B cell (primary cell): ENCODE results near the gene DOCK1. TPM values are rescaled to one million over a fixed set of nuclear protein-coding genes. Genes with fewer than 3 reads are reported as not detected.

Source experiments
- ATAC-seq: fragments of 200-7000 bp; cut with Tn5 transposase; one replicate; pipeline ENCODE4 v1.10.0; 2021; ENCODE audit warnings: low read depth, mild to moderate bottlenecking, moderate number of reproducible peaks, moderate library complexity
- CTCF ChIA-PET: fragments of 350-600 bp; sonication (Branson Sonifier 250); formaldehyde crosslinking; loops from one replicate; lab custom pipeline; 2021; ENCODE audit warnings: antibody characterized with exemption, inconsistent platforms; lab: Charles Lee
- POLR2A ChIA-PET: fragments of 350-600 bp; sonication (Branson Sonifier 250); formaldehyde crosslinking; loops from one replicate; lab custom pipeline; 2021; ENCODE audit warnings: antibody characterized with exemption; lab: Charles Lee
- DNase-seq: peaks from one replicate; pipeline ENCODE4 v3.0.0; 2013
- H2AFZ ChIP-seq: 2 replicates; pipeline ENCODE4 v1.6.1; 2012; ENCODE audit warnings: mild to moderate bottlenecking, low read depth, low read length; ENCODE audit not compliant: insufficient read depth, poor library complexity, severe bottlenecking
- H3K27ac ChIP-seq, 2 donors: 1 replicate in 1 of 2; 2 replicates in 1 of 2; pipeline ENCODE4 v1.5.1; 2012 to 2013; ENCODE audit warnings: low read length in 2 of 2, mild to moderate bottlenecking in 2 of 2, moderate library complexity in 1 of 2
- H3K27me3 ChIP-seq, 4 experiments: fragments of 200-600 bp in 1 of 4; sonication (generic) in 1 of 4; replicated peaks in 1 of 4; 1 replicate in 2 of 4; 2 replicates in 2 of 4; pipeline versions ENCODE4 v1.6.1 to v1.7.0; 2013 to 2016; ENCODE audit warnings: low read length in 3 of 4, mild to moderate bottlenecking in 2 of 4, mixed read lengths in 1 of 4, moderate library complexity in 1 of 4; ENCODE audit not compliant: insufficient read depth in 4 of 4, control insufficient read depth in 3 of 4; ENCODE audit errors: control extremely low read depth in 1 of 4
- H3K36me3 ChIP-seq, 2 experiments: replicated peaks in 1 of 2; 1 replicate in 1 of 2; 2 replicates in 1 of 2; pipeline versions ENCODE4 v1.6.1 to v1.7.1; 2013; ENCODE audit warnings: low read length in 1 of 2; ENCODE audit not compliant: insufficient read depth in 2 of 2, control insufficient read depth in 1 of 2; ENCODE audit errors: control extremely low read depth in 1 of 2, extremely low read depth in 1 of 2
- H3K4me1 ChIP-seq, 2 donors: fragments of 200-600 bp in 1 of 2; sonication (generic) in 1 of 2; 1 replicate in 1 of 2; 2 replicates in 1 of 2; pipeline versions ENCODE4 v1.5.1 to v1.6.1; 2013 to 2017; ENCODE audit warnings: low read length in 2 of 2; ENCODE audit not compliant: control insufficient read depth in 2 of 2, insufficient read depth in 2 of 2
- H3K4me2 ChIP-seq: replicated peaks from 2 replicates; pipeline ENCODE3; 2012; ENCODE audit warnings: mild to moderate bottlenecking, low read depth, low read length; ENCODE audit not compliant: poor library complexity, severe bottlenecking
- H3K4me3 ChIP-seq, 5 experiments: fragments of 200-600 bp in 1 of 5; sonication (generic) in 1 of 5; 1 replicate in 3 of 5; 2 replicates in 2 of 5; pipeline versions ENCODE4 v1.5.1 to v1.7.0; 2011 to 2016; ENCODE audit warnings: low read length in 4 of 5, mild to moderate bottlenecking in 4 of 5, low read depth in 2 of 5, control low read depth in 1 of 5, moderate library complexity in 1 of 5; ENCODE audit not compliant: insufficient read depth in 1 of 5; ENCODE audit errors: control extremely low read depth in 1 of 5, extremely low read depth in 1 of 5
- H3K79me2 ChIP-seq: fragments of 200-600 bp; sonication (generic); one replicate; pipeline ENCODE4 v1.6.0; 2016; ENCODE audit warnings: low read length; ENCODE audit not compliant: control insufficient read depth, insufficient read depth
- H3K9ac ChIP-seq: fragments of 200-600 bp; sonication (generic); 2 replicates; pipeline ENCODE4 v1.6.1; 2017; ENCODE audit warnings: mild to moderate bottlenecking, low read length, moderate library complexity
- H3K9me3 ChIP-seq, 3 donors: one replicate each; pipeline versions ENCODE4 v1.6.1 to v1.7.1; 2013; ENCODE audit warnings: low read length in 2 of 3; ENCODE audit not compliant: control insufficient read depth in 2 of 3, insufficient read depth in 1 of 3; ENCODE audit errors: control extremely low read depth in 1 of 3
- H4K20me1 ChIP-seq: 2 replicates; pipeline ENCODE4 v1.6.0; 2012; ENCODE audit warnings: mild to moderate bottlenecking, low read length; ENCODE audit not compliant: insufficient read depth, control insufficient read depth, poor library complexity, severe bottlenecking
- H3K27ac Mint-ChIP-seq: one replicate; pipeline ENCODE4 v1.8.0; 2021; ENCODE audit warnings: mixed read lengths
- H3K27me3 Mint-ChIP-seq: one replicate; pipeline ENCODE4 v1.8.0; 2021; ENCODE audit warnings: mixed read lengths
- H3K4me1 Mint-ChIP-seq: one replicate; pipeline ENCODE4 v1.8.0; 2021; ENCODE audit warnings: mixed read lengths
- H3K4me3 Mint-ChIP-seq: one replicate; pipeline ENCODE4 v1.8.0; 2021; ENCODE audit warnings: mixed read lengths
- H3K9me3 Mint-ChIP-seq: one replicate; pipeline ENCODE4 v1.8.0; 2022; ENCODE audit warnings: mixed read lengths; ENCODE audit not compliant: insufficient read depth
- EZH2 ChIP-seq: IDR thresholded peaks from 2 replicates; pipeline ENCODE4 v1.6.1; 2012; ENCODE audit warnings: borderline replicate concordance, low read depth, mild to moderate bottlenecking, moderate library complexity, low read length; ENCODE audit not compliant: insufficient read depth, poor library complexity, severe bottlenecking
- WGBS: methylation state at CpG from one replicate; pipeline ENCODE4 v1.1.5; 2013; ENCODE audit warnings: missing lambda C conversion rate; ENCODE audit not compliant: insufficient coverage; 5-methylcytosine and 5-hydroxymethylcytosine counted together
- intact Hi-C: fragments of 100-400 bp; cut with micrococcal nuclease; formaldehyde crosslinking; loops from one replicate; pipeline ENCODE4 v1.10.0; 2022
- polyA plus RNA-seq: library from polyadenylated mRNA; depleted of rRNA; stranded (reverse); fragments of >200 nt; gene quantifications from 2 replicates; pipeline ENCODE4 v1.2.3, GENCODE V29; 2012
- total RNA-seq, 2 donors: library from RNA; stranded (reverse); fragments of 120-200 nt in 1 of 2; gene quantifications; 1 replicate in 1 of 2; 2 replicates in 1 of 2; pipeline versions ENCODE4 v1.2.3 to v1.2.4, GENCODE V29; 2013 to 2022
- TF ChIP-seq, protein P1 (sequence below): fragments of 200-600 bp; IDR thresholded peaks from one replicate; pipeline ENCODE4 v1.8.0; 2022; ENCODE audit warnings: antibody characterized with exemption, mild to moderate bottlenecking

Gene DOCK1
- total and polyA plus RNA-seq, 2 donors (not counting 1 experiment from before 2014, with no cell fraction given) = not detected

DNA sequence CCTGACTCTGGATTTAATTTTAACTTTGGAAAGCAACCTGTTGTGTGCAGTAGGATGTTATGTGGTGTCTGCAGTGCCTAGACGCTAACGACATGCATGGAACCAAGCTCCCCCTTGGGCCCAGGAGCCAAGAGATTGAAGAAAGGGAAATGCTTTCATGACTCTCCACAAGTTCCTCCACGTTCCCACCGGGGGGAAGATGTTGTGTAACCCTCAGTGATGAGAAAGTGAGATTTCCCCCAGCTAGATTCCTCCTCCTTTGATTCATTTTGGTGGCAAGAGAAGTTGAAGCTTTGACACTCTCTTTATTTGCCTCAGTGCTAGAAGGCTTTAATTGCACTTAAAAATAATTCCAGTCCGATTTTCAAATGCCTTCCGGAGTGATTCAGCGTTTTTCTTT, 449.0 kb downstream of the DOCK1 start:
- Histone ChIP-seq H3K9me3 (peaks cover 0 to 4% (median 0%) of the 10 kb centered on the region in 3 donors), H3K79me2 (no peaks in the 10 kb centered on the region), H3K4me1 (no peaks in the 10 kb centered on the region), H3K9ac (no peak overlapping the region), H3K36me3 (no peaks in the 10 kb centered on the region), H2AFZ (no peak overlapping the region), H3K27ac (no peak overlapping the region), H3K27me3 (no peaks in the 10 kb centered on the region), H3K4me2 (no peak overlapping the region), H3K4me3 (no peak overlapping the region), H4K20me1 (no peaks in the 10 kb centered on the region)
- H3K4me1 Mint-ChIP-seq = no peaks in the 10 kb centered on the region
- POLR2A ChIA-PET = no interaction called here
- TF ChIP-seq EZH2 = no peak
- TF ChIP-seq, protein P1, sequence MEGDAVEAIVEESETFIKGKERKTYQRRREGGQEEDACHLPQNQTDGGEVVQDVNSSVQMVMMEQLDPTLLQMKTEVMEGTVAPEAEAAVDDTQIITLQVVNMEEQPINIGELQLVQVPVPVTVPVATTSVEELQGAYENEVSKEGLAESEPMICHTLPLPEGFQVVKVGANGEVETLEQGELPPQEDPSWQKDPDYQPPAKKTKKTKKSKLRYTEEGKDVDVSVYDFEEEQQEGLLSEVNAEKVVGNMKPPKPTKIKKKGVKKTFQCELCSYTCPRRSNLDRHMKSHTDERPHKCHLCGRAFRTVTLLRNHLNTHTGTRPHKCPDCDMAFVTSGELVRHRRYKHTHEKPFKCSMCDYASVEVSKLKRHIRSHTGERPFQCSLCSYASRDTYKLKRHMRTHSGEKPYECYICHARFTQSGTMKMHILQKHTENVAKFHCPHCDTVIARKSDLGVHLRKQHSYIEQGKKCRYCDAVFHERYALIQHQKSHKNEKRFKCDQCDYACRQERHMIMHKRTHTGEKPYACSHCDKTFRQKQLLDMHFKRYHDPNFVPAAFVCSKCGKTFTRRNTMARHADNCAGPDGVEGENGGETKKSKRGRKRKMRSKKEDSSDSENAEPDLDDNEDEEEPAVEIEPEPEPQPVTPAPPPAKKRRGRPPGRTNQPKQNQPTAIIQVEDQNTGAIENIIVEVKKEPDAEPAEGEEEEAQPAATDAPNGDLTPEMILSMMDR = no peak
- no peaks in the 10 kb centered on the region for H3K9me3 Mint-ChIP-seq
- H3K27ac Mint-ChIP-seq = no peak overlapping the region
- intact Hi-C loops = no loop called here
- WGBS = 90% methylated on average over 3 of the region's 7 CpGs
- no peak overlapping the region for H3K4me3 Mint-ChIP-seq
- no peak for DNase-seq
- ATAC-seq = no peak
- CTCF ChIA-PET = no interaction called here
- no peaks in the 10 kb centered on the region for H3K27me3 Mint-ChIP-seq

- ATAC-seq (no peak), DNase-seq (no peak)
- Histone ChIP-seq H3K9ac (no peak overlapping the region), H3K79me2 (no peaks in the 10 kb centered on the region), H3K9me3 (peaks cover 0 to 4% (median 0%) of the 10 kb centered on the region in 3 donors), H3K27me3 (no peaks in the 10 kb centered on the region), H3K4me1 (no peaks in the 10 kb centered on the region), H3K36me3 (no peaks in the 10 kb centered on the region), H3K4me3 (no peak overlapping the region), H3K4me2 (no peak overlapping the region), H3K27ac (no peak overlapping the region), H4K20me1 (no peaks in the 10 kb centered on the region), H2AFZ (no peak overlapping the region)
- Mint-ChIP-seq H3K9me3 (no peaks in the 10 kb centered on the region), H3K4me1 (no peaks in the 10 kb centered on the region), H3K4me3 (no peak overlapping the region), H3K27me3 (no peaks in the 10 kb centered on the region), H3K27ac (no peak overlapping the region)
- TF ChIP-seq, protein P1 = no peak
- no peak for TF ChIP-seq EZH2
- ChIA-PET POLR2A (no interaction called here), CTCF (no interaction called here)
- WGBS = 75% methylated on average over 1 of the region's 1 CpG
- intact Hi-C loops = no loop called here
Measured at GRCh38 chr10:127354992-127355391, 449.8 kb downstream of the DOCK1 start.
